Hepatocyte (in vitro differentiated cells): Measurements from ENCODE around the gene ZNF710. TPM values are rescaled to one million over a fixed set of nuclear protein-coding genes. Genes with fewer than 3 reads are reported as not detected.

ENCODE experiments used
- DNase-seq: peaks from one replicate; pipeline ENCODE4 v3.0.0-alpha.2; 2016; ENCODE audit warnings: low spot score
- H2AFZ ChIP-seq: fragments of 200-600 bp; sonication (generic); 2 replicates; pipeline ENCODE4 v1.6.0; 2016; ENCODE audit warnings: antibody characterized with exemption, mild to moderate bottlenecking
- H3K27ac ChIP-seq: fragments of 200-600 bp; sonication (generic); 2 replicates; pipeline ENCODE4 v1.5.1; 2016; ENCODE audit warnings: mild to moderate bottlenecking
- H3K27me3 ChIP-seq: fragments of 200-600 bp; sonication (generic); 2 replicates; pipeline ENCODE4 v1.6.1; 2016
- H3K36me3 ChIP-seq: fragments of 200-600 bp; sonication (generic); replicated peaks from 2 replicates; pipeline ENCODE4 v1.5.1; 2016; ENCODE audit warnings: low read depth; ENCODE audit not compliant: insufficient read depth
- H3K4me1 ChIP-seq: fragments of 200-600 bp; sonication (generic); 2 replicates; pipeline ENCODE4 v1.5.1; 2016; ENCODE audit warnings: mild to moderate bottlenecking, moderate library complexity; ENCODE audit not compliant: insufficient read depth
- H3K4me2 ChIP-seq: fragments of 200-600 bp; sonication (generic); 2 replicates; pipeline ENCODE4 v1.6.0; 2016
- H3K4me3 ChIP-seq: fragments of 200-600 bp; sonication (generic); 2 replicates; pipeline ENCODE4 v1.5.1; 2016; ENCODE audit warnings: mild to moderate bottlenecking
- H3K79me2 ChIP-seq: fragments of 200-600 bp; sonication (generic); 2 replicates; pipeline ENCODE4 v1.6.0; 2017; ENCODE audit warnings: mild to moderate bottlenecking
- H3K9me2 ChIP-seq: fragments of 200-600 bp; sonication (generic); replicated peaks from 2 replicates; pipeline ENCODE4 v1.6.0; 2017; ENCODE audit warnings: mild to moderate bottlenecking; ENCODE audit not compliant: insufficient read depth
- H3K9me3 ChIP-seq: fragments of 200-600 bp; sonication (generic); 2 replicates; pipeline ENCODE4 v1.5.1; 2016; ENCODE audit warnings: low read depth, mild to moderate bottlenecking
- H4K20me1 ChIP-seq: fragments of 200-600 bp; sonication (generic); 2 replicates; pipeline ENCODE4 v1.6.0; 2016; ENCODE audit warnings: mild to moderate bottlenecking; ENCODE audit not compliant: insufficient read depth, poor library complexity, severe bottlenecking
- CTCF ChIP-seq: fragments of 200-600 bp; sonication (generic); IDR thresholded peaks from 2 replicates; pipeline ENCODE4 v1.5.1; 2016; ENCODE audit warnings: antibody characterized with exemption, mild to moderate bottlenecking; ENCODE audit not compliant: poor library complexity
- EZH2 ChIP-seq: fragments of 200-600 bp; sonication (generic); IDR thresholded peaks from 2 replicates; pipeline ENCODE4 v1.6.1; 2016; ENCODE audit warnings: antibody characterized with exemption, mild to moderate bottlenecking, borderline replicate concordance
- EZH2phosphoT487 ChIP-seq: fragments of 200-600 bp; sonication (generic); IDR thresholded peaks from one replicate; pipeline ENCODE4 v1.6.1; 2018; ENCODE audit warnings: antibody characterized with exemption, mild to moderate bottlenecking, low read depth, moderate library complexity; ENCODE audit not compliant: unreplicated experiment, severe bottlenecking
- WGBS: methylation state at CpG from one replicate; pipeline ENCODE4 v1.1.6; 2016; ENCODE audit warnings: low lambda C conversion rate; ENCODE audit errors: missing lambda C conversion rate; 5-methylcytosine and 5-hydroxymethylcytosine counted together
- polyA plus RNA-seq: library from polyadenylated mRNA; unstranded; fragments of >200 nt; fragmentation: Nextera tagmentation; extraction: Ambion mirVana; gene quantifications from 2 replicates; pipeline ENCODE4 v1.2.1, GENCODE V29; 2016
- total RNA-seq: library from RNA; depleted of rRNA; stranded (reverse); fragments of >200 nt; gene quantifications from 2 replicates; pipeline ENCODE4 v1.2.3, GENCODE V29; 2014

ZNF710 gene
- total and polyA plus RNA-seq, 2 experiments from 2014 or later: 14.5 to 17.2 TPM

GRCh38 chr15:90009301-90010022 is 8.3 kb downstream of the ZNF710 start:
- Histone ChIP-seq H3K9me2 (no peaks in the 10 kb centered on the region), H3K27ac (no peak overlapping the region), H3K4me3 (no peak overlapping the region), H4K20me1 (peaks cover 8% of the 10 kb centered on the region), H3K4me1 (peaks cover 18% of the 10 kb centered on the region), H3K9me3 (peaks cover 11% of the 10 kb centered on the region), H3K4me2 (no peak overlapping the region), H3K79me2 (peaks cover 92% of the 10 kb centered on the region), H3K36me3 (no peaks in the 10 kb centered on the region), H2AFZ (no peak overlapping the region), H3K27me3 (no peaks in the 10 kb centered on the region)
- no peak for TF ChIP-seq EZH2
- DNase-seq: no peak
- 95% methylated on average over 6 of the region's 6 CpGs for WGBS

- WGBS: 99% methylated on average over 8 of the region's 8 CpGs
Measured at GRCh38 chr15:90011705-90012104, 10.6 kb downstream of the ZNF710 start.

GRCh38 chr15:90013503-90013937 is 12.4 kb downstream of the ZNF710 start:
- H3K9me3 ChIP-seq: peaks cover 11% of the 10 kb centered on the region
- peaks cover 99% of the 10 kb centered on the region for H3K79me2 ChIP-seq
- H3K27ac ChIP-seq: no peak overlapping the region
- H2AFZ ChIP-seq: no peak overlapping the region
- H4K20me1 ChIP-seq: peaks cover 6% of the 10 kb centered on the region
- TF ChIP-seq CTCF (no peak), EZH2phosphoT487 (no peak), EZH2 (no peak)
- H3K9me2 ChIP-seq: no peaks in the 10 kb centered on the region
- H3K27me3 ChIP-seq: no peaks in the 10 kb centered on the region
- no peak overlapping the region for H3K4me2 ChIP-seq
- H3K36me3 ChIP-seq: no peaks in the 10 kb centered on the region
- H3K4me1 ChIP-seq: no peaks in the 10 kb centered on the region
- no peak for DNase-seq
- WGBS: 88% methylated on average over 6 of the region's 6 CpGs
- H3K4me3 ChIP-seq: no peak overlapping the region

More at GRCh38 chr15:90011705-90012104, 10.6 kb downstream of the ZNF710 start:
- Histone ChIP-seq H3K4me3 (no peak overlapping the region), H3K4me1 (peaks cover under 1% of the 10 kb centered on the region), H3K79me2 (peaks cover 99% of the 10 kb centered on the region), H3K36me3 (no peaks in the 10 kb centered on the region), H2AFZ (no peak overlapping the region), H3K9me3 (peaks cover 11% of the 10 kb centered on the region), H4K20me1 (peaks cover 7% of the 10 kb centered on the region), H3K27ac (no peak overlapping the region), H3K27me3 (no peaks in the 10 kb centered on the region), H3K9me2 (no peaks in the 10 kb centered on the region), H3K4me2 (no peak overlapping the region)
- no peak for TF ChIP-seq CTCF
- no peak for TF ChIP-seq EZH2phosphoT487
- TF ChIP-seq EZH2: no peak
- DNase-seq: no peak

GRCh38 chr15:90015294-90015693 is 14.2 kb downstream of the ZNF710 start:
- Histone ChIP-seq H3K27me3 (no peaks in the 10 kb centered on the region), H3K36me3 (no peaks in the 10 kb centered on the region), H3K4me3 (no peak overlapping the region), H3K9me2 (no peaks in the 10 kb centered on the region), H2AFZ (no peak overlapping the region), H3K27ac (no peak overlapping the region), H3K4me2 (no peak overlapping the region), H3K9me3 (peaks cover 11% of the 10 kb centered on the region), H3K4me1 (no peaks in the 10 kb centered on the region), H3K79me2 (peaks cover 99% of the 10 kb centered on the region), H4K20me1 (peaks cover 6% of the 10 kb centered on the region)
- no peak for DNase-seq
- TF ChIP-seq EZH2phosphoT487 (no peak), CTCF (no peak), EZH2 (no peak)
- 97% methylated on average over 6 of the region's 6 CpGs for WGBS
